HCT116 (cell line): ENCODE results near the gene U2AF2. TPM values are rescaled to one million over a fixed set of nuclear protein-coding genes. Genes with fewer than 3 reads are reported as not detected.
A peak's percentile ranks its signal among the peaks of the same experiment; 100 is the strongest.

Experiments used
- ATAC-seq: fragments of 200-7000 bp; cut with Tn5 transposase; 2 replicates; pipeline ENCODE4 v1.9.1; 2020; ENCODE audit warnings: mild to moderate bottlenecking, moderate library complexity
- BruUV-seq: library from RNA; stranded (reverse); fragments of 400-500 nt; replicated peaks from 2 replicates; lab custom pipeline; 2021; lab: Mats Ljungman, UMichigan
- CTCF ChIA-PET: fragments of 300-600 bp; sonication (Branson Sonifier 250); formaldehyde crosslinking; loops from one replicate; lab custom pipeline; 2021; ENCODE audit warnings: antibody characterized with exemption; lab: Charles Lee
- POLR2A ChIA-PET: fragments of 300-600, 350-600 bp; sonication (Branson Sonifier 250); formaldehyde crosslinking; loops from one replicate; lab custom pipeline; 2021; ENCODE audit warnings: antibody characterized with exemption; lab: Charles Lee
- RAD21 ChIA-PET, 2 experiments: fragments of 300-600 bp; sonication (Branson Sonifier 250); formaldehyde crosslinking; loops; one replicate each; lab custom pipeline; 2023; ENCODE audit warnings: low total read pairs in 2 of 2; ENCODE audit not compliant: uncharacterized antibody in 2 of 2, unreplicated experiment in 2 of 2, low non-redundant PET in 1 of 2; lab: Charles Lee
- DNase-seq: peaks from one replicate; pipeline ENCODE4 v3.0.0-alpha.2; 2010; ENCODE audit warnings: low read depth, low spot score
- H2AFZ ChIP-seq: fragments of 200-600 bp; shearing (Covaris generic), sonication (generic); 2 replicates; pipeline ENCODE4 v1.6.1; 2017; ENCODE audit warnings: low read depth, mixed run types, mixed read lengths, antibody characterized with exemption, low read length; ENCODE audit not compliant: poor library complexity, severe bottlenecking
- H3K27ac ChIP-seq: 2 replicates; pipeline ENCODE4 v1.5.1; 2012; ENCODE audit warnings: low read depth, low read length
- H3K27me3 ChIP-seq: fragments of 200-600 bp; sonication (generic); 2 replicates; pipeline ENCODE4 v1.6.1; 2016; ENCODE audit warnings: mixed run types, low read length, mixed read lengths; ENCODE audit not compliant: insufficient read depth
- H3K36me3 ChIP-seq, 2 experiments: fragments of 200-500 bp in 1 of 2; fragments of 200-600 bp in 1 of 2; sonication (Bioruptor generic) in 1 of 2; sonication (generic) in 1 of 2; 2 replicates each; pipeline versions ENCODE4 v1.5.1 to v1.6.1; 2014 to 2016; ENCODE audit warnings: low read length in 2 of 2, inconsistent platforms in 1 of 2, mixed read lengths in 1 of 2, mixed run types in 1 of 2; ENCODE audit not compliant: insufficient read depth in 2 of 2, control insufficient read depth in 1 of 2
- H3K4me1 ChIP-seq, 2 experiments: fragments of 200-600 bp in 1 of 2; sonication (generic) in 1 of 2; 2 replicates each; pipeline versions ENCODE4 v1.5.1 to v1.6.1; 2012 to 2017; ENCODE audit warnings: low read length in 2 of 2, inconsistent platforms in 1 of 2, mild to moderate bottlenecking in 1 of 2, mixed read lengths in 1 of 2, mixed run types in 1 of 2, moderate library complexity in 1 of 2; ENCODE audit not compliant: insufficient read depth in 2 of 2, control insufficient read depth in 1 of 2
- H3K4me2 ChIP-seq: fragments of 200-600 bp; sonication (generic); 2 replicates; pipeline ENCODE4 v1.6.1; 2017; ENCODE audit warnings: mixed run types, low read length, mixed read lengths
- H3K4me3 ChIP-seq, 2 experiments: fragments of 200-600 bp in 1 of 2; sonication (generic) in 1 of 2; replicated peaks in 1 of 2; 2 replicates each; pipeline ENCODE4 v1.5.1; 2011 to 2016; ENCODE audit warnings: low read length in 2 of 2, control low read depth in 1 of 2, low read depth in 1 of 2, mild to moderate bottlenecking in 1 of 2, mixed read lengths in 1 of 2, mixed run types in 1 of 2
- H3K79me2 ChIP-seq: fragments of 200-600 bp; sonication (generic); 2 replicates; pipeline ENCODE4 v1.6.1; 2017; ENCODE audit warnings: mild to moderate bottlenecking, mixed run types, low read length, moderate library complexity, mixed read lengths; ENCODE audit not compliant: insufficient read depth
- H3K9ac ChIP-seq: fragments of 200-600 bp; sonication (generic); 2 replicates; pipeline ENCODE4 v1.6.1; 2016; ENCODE audit warnings: low read length, mixed read lengths
- H3K9me2 ChIP-seq: fragments of 200-600 bp; sonication (generic), shearing (Covaris generic); 2 replicates; pipeline ENCODE4 v1.6.1; 2017; ENCODE audit warnings: mixed run types, mild to moderate bottlenecking, moderate library complexity; ENCODE audit not compliant: insufficient read depth
- H3K9me3 ChIP-seq, 2 experiments: fragments of 200-500 bp in 1 of 2; fragments of 200-600 bp in 1 of 2; sonication (Bioruptor generic) in 1 of 2; sonication (generic) in 1 of 2; 2 replicates each; pipeline ENCODE4 v1.6.1; 2014 to 2017; ENCODE audit warnings: low read length in 2 of 2, mixed read lengths in 2 of 2, inconsistent platforms in 1 of 2, low read depth in 1 of 2, mild to moderate bottlenecking in 1 of 2, mixed run types in 1 of 2, moderate library complexity in 1 of 2; ENCODE audit not compliant: control insufficient read depth in 1 of 2, insufficient read depth in 1 of 2
- H4K20me1 ChIP-seq: fragments of 200-600 bp; sonication (generic), shearing (Covaris generic); 2 replicates; pipeline ENCODE4 v1.6.1; 2017; ENCODE audit warnings: mixed run types, mild to moderate bottlenecking, moderate library complexity; ENCODE audit not compliant: insufficient read depth
- CBX3 ChIP-seq: IDR thresholded peaks from 2 replicates; pipeline ENCODE4 v1.6.1; 2012; ENCODE audit warnings: low read depth
- CEBPB ChIP-seq: IDR thresholded peaks from 2 replicates; pipeline ENCODE4 v1.6.1; 2012; ENCODE audit warnings: low read depth
- EGR1 ChIP-seq: IDR thresholded peaks from 2 replicates; pipeline ENCODE4 v1.6.1; 2012; ENCODE audit warnings: low read depth
- ELF1 ChIP-seq: IDR thresholded peaks from 2 replicates; pipeline ENCODE4 v1.6.1; 2012; ENCODE audit warnings: low read depth, borderline replicate concordance
- EZH2 ChIP-seq: fragments of 200-600 bp; sonication (generic); IDR thresholded peaks from 2 replicates; pipeline ENCODE4 v1.6.1; 2017; ENCODE audit warnings: antibody characterized with exemption, mixed run types
- FOSL1 ChIP-seq: IDR thresholded peaks from 2 replicates; pipeline ENCODE4 v1.6.1; 2012; ENCODE audit warnings: low read depth
- POLR2A ChIP-seq: IDR thresholded peaks from 2 replicates; pipeline ENCODE4 v1.7.0; 2011; ENCODE audit warnings: borderline replicate concordance; ENCODE audit not compliant: insufficient read depth, insufficient read length; ENCODE audit errors: extremely low read depth
- RAD21 ChIP-seq: IDR thresholded peaks from 2 replicates; pipeline ENCODE4 v1.6.1; 2012; ENCODE audit warnings: low read depth, mild to moderate bottlenecking
- SP1 ChIP-seq: IDR thresholded peaks from 2 replicates; pipeline ENCODE4 v1.6.1; 2012; ENCODE audit warnings: low read depth
- SRF ChIP-seq: IDR thresholded peaks from 2 replicates; pipeline ENCODE4 v1.6.1; 2012; ENCODE audit warnings: low read depth
- TCF7L2 ChIP-seq: IDR thresholded peaks from 2 replicates; pipeline ENCODE4 v1.7.0; 2011; ENCODE audit warnings: borderline replicate concordance, inconsistent platforms; ENCODE audit not compliant: insufficient read depth, insufficient read length; ENCODE audit errors: extremely low read depth
- YY1 ChIP-seq: IDR thresholded peaks from 2 replicates; pipeline ENCODE4 v1.6.1; 2011; ENCODE audit warnings: low read length, low read depth, moderate library complexity, mild to moderate bottlenecking; ENCODE audit not compliant: insufficient replicate concordance; ENCODE audit errors: extremely low read depth
- ZBTB33 ChIP-seq: IDR thresholded peaks from 2 replicates; pipeline ENCODE4 v1.6.1; 2011; ENCODE audit warnings: mild to moderate bottlenecking, low read length, moderate library complexity; ENCODE audit not compliant: insufficient replicate concordance; ENCODE audit errors: extremely low read depth
- ZFX ChIP-seq: fragments of 450-650 bp; IDR thresholded peaks from 2 replicates; pipeline ENCODE4 v1.6.1; 2017
- intact Hi-C: fragments of 100-400 bp; cut with micrococcal nuclease; formaldehyde crosslinking; loops from 2 replicates; pipeline ENCODE4 v1.10.0; 2022
- total RNA-seq: library from RNA; stranded (reverse); gene quantifications from one replicate; pipeline ENCODE4 v1.2.1, GENCODE V29; 2021; ENCODE audit not compliant: unreplicated experiment
- TF ChIP-seq, protein P1 (sequence below), 3 experiments: fragments of 200-600 bp in 1 of 3; sonication (generic) in 1 of 3; IDR thresholded peaks in 2 of 3; conservative IDR thresholded peaks in 1 of 3; 2 replicates each; pipeline ENCODE4 v1.5.1; 2012 to 2017; ENCODE audit warnings: low read depth in 2 of 3, low read length in 2 of 3, antibody characterized with exemption in 1 of 3, borderline replicate concordance in 1 of 3, control low read depth in 1 of 3, mild to moderate bottlenecking in 1 of 3, mixed read lengths in 1 of 3, mixed run types in 1 of 3, moderate library complexity in 1 of 3; ENCODE audit not compliant: insufficient read depth in 1 of 3
- TF ChIP-seq, protein P2 (sequence below): IDR thresholded peaks from 2 replicates; pipeline ENCODE4 v1.6.1; 2012
- TF ChIP-seq, protein P3 (sequence below): IDR thresholded peaks from 2 replicates; pipeline ENCODE4 v1.6.1; 2012

The U2AF2 gene
- total RNA-seq, 1 experiment from 2014 or later, result 259 TPM

DNA sequence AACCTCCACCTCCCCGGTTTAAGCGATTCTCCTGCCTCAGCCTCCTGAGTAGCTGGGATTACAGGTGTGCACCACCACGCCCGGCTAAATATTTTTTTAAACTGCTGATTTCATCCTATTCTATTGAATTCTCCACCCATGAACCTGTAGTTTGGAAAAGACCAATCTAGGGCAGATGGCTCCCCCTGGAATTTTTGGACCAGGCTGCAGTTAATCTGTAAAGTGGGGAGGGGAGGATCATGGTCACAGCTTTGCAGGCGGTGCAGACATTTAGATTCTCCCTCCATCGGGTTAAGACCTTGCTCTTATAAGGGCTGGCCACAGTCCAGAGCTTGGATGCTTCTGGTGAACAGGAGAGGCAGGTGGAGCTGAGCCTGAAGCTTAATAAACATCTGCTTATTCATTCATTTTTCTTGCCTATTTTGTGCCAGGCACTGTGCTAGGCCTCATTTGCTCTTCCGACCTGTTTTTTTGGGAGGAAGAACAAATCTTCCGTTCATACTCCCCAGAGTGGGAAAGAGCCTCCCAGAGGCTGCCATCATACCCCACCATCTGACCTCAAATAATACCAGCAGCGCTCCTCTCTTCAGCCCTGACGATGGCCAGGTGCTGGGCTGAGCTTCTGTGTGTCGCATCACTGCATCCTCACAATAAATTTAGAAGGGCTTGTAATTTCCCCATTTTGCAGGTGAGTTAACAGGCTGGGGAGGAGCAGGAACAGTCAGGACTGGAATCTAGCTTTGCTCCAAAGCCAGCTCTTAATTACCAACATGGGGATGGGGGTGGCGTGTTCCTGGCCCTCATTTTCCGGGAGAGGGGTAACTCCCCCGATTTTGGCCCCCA lies 7.7 kb upstream of the U2AF2 start:
- no peaks in the 10 kb centered on the region for H3K9me2 ChIP-seq
- H3K27ac ChIP-seq, result peak overlapping the region; percentile 18; the same call in 1 of the 2 replicates
- no peaks in the 10 kb centered on the region for H3K27me3 ChIP-seq
- TF ChIP-seq EGR1 (no peak), FOSL1 (no peak), SRF (no peak), ZFX (no peak), CBX3 (no peak), EZH2 (no peak), TCF7L2 (no peak), POLR2A (no peak), SP1 (no peak), YY1 (no peak), CEBPB (no peak), ELF1 (no peak), ZBTB33 (no peak), RAD21 (no peak)
- TF ChIP-seq, protein P1, sequence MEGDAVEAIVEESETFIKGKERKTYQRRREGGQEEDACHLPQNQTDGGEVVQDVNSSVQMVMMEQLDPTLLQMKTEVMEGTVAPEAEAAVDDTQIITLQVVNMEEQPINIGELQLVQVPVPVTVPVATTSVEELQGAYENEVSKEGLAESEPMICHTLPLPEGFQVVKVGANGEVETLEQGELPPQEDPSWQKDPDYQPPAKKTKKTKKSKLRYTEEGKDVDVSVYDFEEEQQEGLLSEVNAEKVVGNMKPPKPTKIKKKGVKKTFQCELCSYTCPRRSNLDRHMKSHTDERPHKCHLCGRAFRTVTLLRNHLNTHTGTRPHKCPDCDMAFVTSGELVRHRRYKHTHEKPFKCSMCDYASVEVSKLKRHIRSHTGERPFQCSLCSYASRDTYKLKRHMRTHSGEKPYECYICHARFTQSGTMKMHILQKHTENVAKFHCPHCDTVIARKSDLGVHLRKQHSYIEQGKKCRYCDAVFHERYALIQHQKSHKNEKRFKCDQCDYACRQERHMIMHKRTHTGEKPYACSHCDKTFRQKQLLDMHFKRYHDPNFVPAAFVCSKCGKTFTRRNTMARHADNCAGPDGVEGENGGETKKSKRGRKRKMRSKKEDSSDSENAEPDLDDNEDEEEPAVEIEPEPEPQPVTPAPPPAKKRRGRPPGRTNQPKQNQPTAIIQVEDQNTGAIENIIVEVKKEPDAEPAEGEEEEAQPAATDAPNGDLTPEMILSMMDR (IDR thresholded peaks at IDR 0.05 in 2 of 3, conservative IDR thresholded peaks at IDR 0.05 in 1 of 3; ENCODE audit: borderline replicate concordance in 1 of 3, insufficient read depth in 1 of 3, low read depth in 2 of 3, low read length in 2 of 3), result no peak
- TF ChIP-seq, protein P2, sequence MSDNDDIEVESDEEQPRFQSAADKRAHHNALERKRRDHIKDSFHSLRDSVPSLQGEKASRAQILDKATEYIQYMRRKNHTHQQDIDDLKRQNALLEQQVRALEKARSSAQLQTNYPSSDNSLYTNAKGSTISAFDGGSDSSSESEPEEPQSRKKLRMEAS, result no peak
- TF ChIP-seq, protein P3, sequence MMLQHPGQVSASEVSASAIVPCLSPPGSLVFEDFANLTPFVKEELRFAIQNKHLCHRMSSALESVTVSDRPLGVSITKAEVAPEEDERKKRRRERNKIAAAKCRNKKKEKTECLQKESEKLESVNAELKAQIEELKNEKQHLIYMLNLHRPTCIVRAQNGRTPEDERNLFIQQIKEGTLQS, result no peak
- TF ChIP-seq, all 23 proteins: peak for 0
- Histone ChIP-seq H3K4me3 (no peak overlapping the region), H3K9ac (no peak overlapping the region), H2AFZ (no peak overlapping the region), H3K9me3 (no peaks in the 10 kb centered on the region), H3K4me1 (peaks cover 6 to 25% of the 10 kb centered on the region in 2 experiments; a peak in 3 of 4 replicates), H3K79me2 (peaks cover 35% of the 10 kb centered on the region), H3K4me2 (no peak overlapping the region), H3K36me3 (peaks cover 10 to 12% of the 10 kb centered on the region in 2 experiments; a peak in 3 of 4 replicates), H4K20me1 (no peaks in the 10 kb centered on the region)
- intact Hi-C loops, result no loop called here
- no peak for DNase-seq
- ChIA-PET CTCF (no interaction called here), RAD21 (no interaction called here), POLR2A (interaction anchor here (0.6 kb wide), 1 partner anchor 43 kb away, joined by 3 read pairs; no protein-coding TSS in a partner anchor)
- ATAC-seq, result no peak
- no TSS peak for BruUV-seq
